ENCODE data around the gene IQCB1.
"Not testable (repeated sequence)": the region's sequence is repeated elsewhere in the genome, so short reads cannot be mapped to it uniquely, and the experiment has no call there.

DNA sequence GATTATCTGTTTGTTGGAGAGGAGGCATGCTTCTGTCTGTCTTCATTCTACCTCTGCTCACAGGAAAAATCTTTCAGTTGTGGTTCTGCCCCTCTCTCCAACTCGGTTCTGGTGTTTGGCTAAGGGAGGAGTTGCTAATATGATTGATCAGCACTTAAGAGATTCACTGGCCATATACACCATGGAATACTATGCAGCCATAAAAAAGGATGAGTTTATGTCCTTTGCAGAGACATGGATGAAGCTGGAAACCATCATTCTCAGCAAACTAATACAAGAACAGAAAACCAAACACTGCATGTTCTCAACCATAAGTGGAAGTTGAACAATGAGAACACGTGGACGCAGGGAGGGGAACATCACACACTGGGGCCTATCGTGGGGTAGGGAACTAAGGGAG is 59.8 kb downstream of the IQCB1 start:
- TF ChIP-seq CTCF, EP300, POLR2A (IDR thresholded peaks at IDR 0.05): not testable (repeated sequence)
